HCT116 (cell line): ENCODE data around the gene NPVF.

ENCODE experiments used
- CEBPB ChIP-seq: IDR thresholded peaks from 2 replicates; pipeline ENCODE4 v1.6.1; 2012; ENCODE audit warnings: low read depth
- ELF1 ChIP-seq: IDR thresholded peaks from 2 replicates; pipeline ENCODE4 v1.6.1; 2012; ENCODE audit warnings: low read depth, borderline replicate concordance
- FOSL1 ChIP-seq: IDR thresholded peaks from 2 replicates; pipeline ENCODE4 v1.6.1; 2012; ENCODE audit warnings: low read depth
- POLR2A ChIP-seq: IDR thresholded peaks from 2 replicates; pipeline ENCODE4 v1.7.0; 2011; ENCODE audit warnings: borderline replicate concordance; ENCODE audit not compliant: insufficient read depth, insufficient read length; ENCODE audit errors: extremely low read depth
- RAD21 ChIP-seq: IDR thresholded peaks from 2 replicates; pipeline ENCODE4 v1.6.1; 2012; ENCODE audit warnings: low read depth, mild to moderate bottlenecking
- TF ChIP-seq, protein P1 (sequence below): IDR thresholded peaks from 2 replicates; pipeline ENCODE4 v1.6.1; 2012
- TF ChIP-seq, protein P2 (sequence below), 3 experiments: fragments of 200-600 bp in 1 of 3; sonication (generic) in 1 of 3; IDR thresholded peaks in 2 of 3; conservative IDR thresholded peaks in 1 of 3; 2 replicates each; pipeline ENCODE4 v1.5.1; 2012 to 2017; ENCODE audit warnings: low read depth in 2 of 3, low read length in 2 of 3, antibody characterized with exemption in 1 of 3, borderline replicate concordance in 1 of 3, control low read depth in 1 of 3, mild to moderate bottlenecking in 1 of 3, mixed read lengths in 1 of 3, mixed run types in 1 of 3, moderate library complexity in 1 of 3; ENCODE audit not compliant: insufficient read depth in 1 of 3

DNA sequence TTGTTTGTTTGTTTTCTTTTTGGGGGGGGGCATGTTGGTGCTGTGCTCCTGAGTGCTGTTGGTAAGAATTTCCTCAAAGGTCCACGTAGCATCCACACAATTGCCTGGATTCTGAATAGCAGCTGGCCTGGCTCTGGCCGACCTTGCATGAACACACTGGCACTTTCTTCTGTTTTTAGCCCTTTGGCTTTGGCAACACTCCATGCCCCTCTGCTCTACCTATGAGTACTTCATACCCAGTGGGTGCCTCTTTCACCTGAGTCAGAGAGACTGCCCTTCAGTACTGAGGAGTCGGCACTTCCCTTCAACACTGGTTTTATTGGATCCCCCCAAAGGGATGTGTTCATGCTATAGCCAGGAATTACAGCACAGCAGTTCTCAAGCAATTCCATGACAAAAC lies 7.2 kb upstream of the NPVF start:
- TF ChIP-seq, protein P1, sequence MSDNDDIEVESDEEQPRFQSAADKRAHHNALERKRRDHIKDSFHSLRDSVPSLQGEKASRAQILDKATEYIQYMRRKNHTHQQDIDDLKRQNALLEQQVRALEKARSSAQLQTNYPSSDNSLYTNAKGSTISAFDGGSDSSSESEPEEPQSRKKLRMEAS = no peak
- TF ChIP-seq, protein P2, sequence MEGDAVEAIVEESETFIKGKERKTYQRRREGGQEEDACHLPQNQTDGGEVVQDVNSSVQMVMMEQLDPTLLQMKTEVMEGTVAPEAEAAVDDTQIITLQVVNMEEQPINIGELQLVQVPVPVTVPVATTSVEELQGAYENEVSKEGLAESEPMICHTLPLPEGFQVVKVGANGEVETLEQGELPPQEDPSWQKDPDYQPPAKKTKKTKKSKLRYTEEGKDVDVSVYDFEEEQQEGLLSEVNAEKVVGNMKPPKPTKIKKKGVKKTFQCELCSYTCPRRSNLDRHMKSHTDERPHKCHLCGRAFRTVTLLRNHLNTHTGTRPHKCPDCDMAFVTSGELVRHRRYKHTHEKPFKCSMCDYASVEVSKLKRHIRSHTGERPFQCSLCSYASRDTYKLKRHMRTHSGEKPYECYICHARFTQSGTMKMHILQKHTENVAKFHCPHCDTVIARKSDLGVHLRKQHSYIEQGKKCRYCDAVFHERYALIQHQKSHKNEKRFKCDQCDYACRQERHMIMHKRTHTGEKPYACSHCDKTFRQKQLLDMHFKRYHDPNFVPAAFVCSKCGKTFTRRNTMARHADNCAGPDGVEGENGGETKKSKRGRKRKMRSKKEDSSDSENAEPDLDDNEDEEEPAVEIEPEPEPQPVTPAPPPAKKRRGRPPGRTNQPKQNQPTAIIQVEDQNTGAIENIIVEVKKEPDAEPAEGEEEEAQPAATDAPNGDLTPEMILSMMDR (IDR thresholded peaks at IDR 0.05 in 2 of 3, conservative IDR thresholded peaks at IDR 0.05 in 1 of 3; ENCODE audit: borderline replicate concordance in 1 of 3, insufficient read depth in 1 of 3, low read depth in 2 of 3, low read length in 2 of 3) = no peak
- TF ChIP-seq POLR2A (no peak), RAD21 (no peak), CEBPB (no peak), ELF1 (no peak), FOSL1 (no peak)
